OCI-LY7 (cell line): ENCODE measurements around the gene EIF4G2. TPM values are rescaled to one million over a fixed set of nuclear protein-coding genes. Genes with fewer than 3 reads are reported as not detected.

Experiments used
- BruUV-seq: library from RNA; stranded (reverse); fragments of 400-500 nt; replicated peaks from 2 replicates; lab custom pipeline; 2021; lab: Mats Ljungman, UMichigan
- CTCF ChIA-PET: fragments of 300-600 bp; sonication (Branson Sonifier 250); formaldehyde crosslinking; loops from one replicate; lab custom pipeline; 2022; ENCODE audit warnings: antibody characterized with exemption; ENCODE audit not compliant: unreplicated experiment; lab: Charles Lee
- POLR2A ChIA-PET: fragments of 300-600 bp; sonication (Branson Sonifier 250); formaldehyde crosslinking; loops from one replicate; lab custom pipeline; 2022; ENCODE audit warnings: antibody characterized with exemption; lab: Charles Lee
- DNase-seq: peaks from one replicate; pipeline ENCODE4 v3.0.0-alpha.2; 2015; ENCODE audit warnings: low spot score
- H2AFZ ChIP-seq: fragments of 200-600 bp; sonication (generic), shearing (Covaris generic); 2 replicates; pipeline ENCODE4 v1.6.1; 2014; ENCODE audit warnings: mild to moderate bottlenecking, antibody characterized with exemption, low read length, moderate library complexity
- H3K27ac ChIP-seq: fragments of 200-600 bp; sonication (generic); 2 replicates; pipeline ENCODE4 v1.5.1; 2014; ENCODE audit warnings: mixed run types, low read depth, mild to moderate bottlenecking, moderate library complexity, low read length, inconsistent platforms; ENCODE audit not compliant: poor library complexity, severe bottlenecking
- H3K36me3 ChIP-seq: fragments of 200-600 bp; sonication (generic); 2 replicates; pipeline ENCODE4 v1.6.1; 2014; ENCODE audit warnings: mild to moderate bottlenecking, antibody characterized with exemption, low read length, moderate library complexity, mixed read lengths; ENCODE audit not compliant: insufficient read depth
- H3K4me1 ChIP-seq: fragments of 200-600 bp; sonication (generic); 2 replicates; pipeline ENCODE4 v1.5.1; 2014; ENCODE audit warnings: mild to moderate bottlenecking, low read length; ENCODE audit not compliant: insufficient read depth, poor library complexity, severe bottlenecking
- H3K4me2 ChIP-seq: fragments of 200-600 bp; sonication (generic); 2 replicates; pipeline ENCODE4 v1.6.1; 2014; ENCODE audit warnings: mild to moderate bottlenecking, low read length
- H3K4me3 ChIP-seq: fragments of 200-600 bp; sonication (generic); 2 replicates; pipeline ENCODE4 v1.5.1; 2014; ENCODE audit warnings: mild to moderate bottlenecking, low read depth, low read length; ENCODE audit not compliant: poor library complexity, severe bottlenecking
- H3K79me2 ChIP-seq: fragments of 200-600 bp; sonication (generic); 2 replicates; pipeline ENCODE4 v1.6.1; 2016; ENCODE audit warnings: low read depth, mild to moderate bottlenecking, low read length, moderate library complexity, mixed read lengths; ENCODE audit not compliant: insufficient read depth
- H3K9me2 ChIP-seq: fragments of 200-600 bp; sonication (generic); 2 replicates; pipeline ENCODE4 v1.6.1; 2016; ENCODE audit warnings: mild to moderate bottlenecking, low read length, mixed read lengths; ENCODE audit not compliant: insufficient read depth
- H3K9me3 ChIP-seq: fragments of 200-600 bp; sonication (generic); 2 replicates; pipeline ENCODE4 v1.6.1; 2014; ENCODE audit warnings: mild to moderate bottlenecking, mixed run types, low read length, mixed read lengths
- H4K20me1 ChIP-seq: fragments of 200-600 bp; sonication (generic); 2 replicates; pipeline ENCODE4 v1.6.1; 2014; ENCODE audit warnings: mild to moderate bottlenecking, antibody characterized with exemption, low read length, moderate library complexity, mixed read lengths; ENCODE audit not compliant: insufficient read depth
- CTCF ChIP-seq: fragments of 200-600 bp; sonication (generic); conservative IDR thresholded peaks from 2 replicates; pipeline ENCODE4 v1.5.1; 2014; ENCODE audit warnings: mild to moderate bottlenecking, antibody characterized with exemption, low read length, moderate library complexity, mixed read lengths
- EZH2phosphoT487 ChIP-seq: fragments of 200-600 bp; sonication (generic); IDR thresholded peaks from 2 replicates; pipeline ENCODE4 v1.6.1; 2018; ENCODE audit warnings: low read depth, borderline replicate concordance, mild to moderate bottlenecking, mixed run types, antibody characterized with exemption, low read length, moderate library complexity, mixed read lengths
- intact Hi-C: fragments of 100-400 bp; cut with micrococcal nuclease; formaldehyde crosslinking; loops from one replicate; pipeline ENCODE4 v1.10.0; 2022; ENCODE audit not compliant: unreplicated experiment
- total RNA-seq, 2 experiments: library from RNA; depleted of rRNA in 1 of 2; stranded (reverse); fragments of >200 nt in 1 of 2; shearing (Covaris generic) in 1 of 2; gene quantifications; 2 replicates each; pipeline ENCODE4 v1.2.3, GENCODE V29; 2014 to 2022

The EIF4G2 gene
- total RNA-seq, 2 experiments from 2014 or later = 317 to 502 TPM

GRCh38 chr11:10771457-10771856, 37.3 kb downstream of the EIF4G2 start:
- Histone ChIP-seq H3K9me3 (no peaks in the 10 kb centered on the region), H3K79me2 (no peaks in the 10 kb centered on the region), H3K4me1 (no peaks in the 10 kb centered on the region), H3K4me3 (no peak overlapping the region), H3K27ac (no peak overlapping the region), H2AFZ (no peak overlapping the region), H4K20me1 (no peaks in the 10 kb centered on the region), H3K4me2 (no peak overlapping the region), H3K9me2 (no peaks in the 10 kb centered on the region), H3K36me3 (peaks cover 7% of the 10 kb centered on the region)
- BruUV-seq = no TSS peak
- TF ChIP-seq EZH2phosphoT487 (no peak), CTCF (no peak)
- DNase-seq = no peak
- CTCF ChIA-PET = no interaction called here
- intact Hi-C loops = no loop called here
- POLR2A ChIA-PET = interaction anchor here (1.0 to 1.3 kb wide), 3 partner anchors 10 to 21 kb away, joined by 3 to 4 read pairs (median 3); no protein-coding TSS in a partner anchor

GRCh38 chr11:10770626-10771254, 38.0 kb downstream of the EIF4G2 start:
- no peaks in the 10 kb centered on the region for H3K79me2 ChIP-seq
- no peak overlapping the region for H3K27ac ChIP-seq
- H4K20me1 ChIP-seq = no peaks in the 10 kb centered on the region
- intact Hi-C loops = no loop called here
- no peak overlapping the region for H2AFZ ChIP-seq
- no peak overlapping the region for H3K4me2 ChIP-seq
- BruUV-seq = no TSS peak
- H3K4me1 ChIP-seq = no peaks in the 10 kb centered on the region
- H3K9me2 ChIP-seq = no peaks in the 10 kb centered on the region
- peak; percentile 58 for DNase-seq
- peaks cover 2% of the 10 kb centered on the region for H3K36me3 ChIP-seq
- no peak overlapping the region for H3K4me3 ChIP-seq
- no peaks in the 10 kb centered on the region for H3K9me3 ChIP-seq
- TF ChIP-seq EZH2phosphoT487 (no peak), CTCF (peak; percentile 95)
- ChIA-PET POLR2A (interaction anchor here (0.6 to 2.0 kb wide), 7 partner anchors 9 to 78 kb away, joined by 3 to 7 read pairs (median 3); partner anchors contain the start of gene EIF4G2), CTCF (interaction anchor here (0.9 kb wide), 2 partner anchors 11 to 18 kb away, joined by 3 read pairs; no protein-coding TSS in a partner anchor)

GRCh38 chr11:10764412-10764811, 44.3 kb downstream of the EIF4G2 start:
- ChIA-PET CTCF (no interaction called here), POLR2A (interaction anchor here (0.7 to 2.3 kb wide), 4 partner anchors 9 to 39 kb away, joined by 3 to 7 read pairs (median 4); partner anchors contain the start of gene CTR9)
- Histone ChIP-seq H3K4me2 (no peak overlapping the region), H3K27ac (no peak overlapping the region), H3K9me3 (no peaks in the 10 kb centered on the region), H3K4me3 (no peak overlapping the region), H4K20me1 (no peaks in the 10 kb centered on the region), H3K36me3 (peaks cover 27% of the 10 kb centered on the region), H2AFZ (no peak overlapping the region), H3K4me1 (peaks cover 10% of the 10 kb centered on the region), H3K79me2 (no peaks in the 10 kb centered on the region), H3K9me2 (no peaks in the 10 kb centered on the region)
- DNase-seq = no peak
- intact Hi-C loops = no loop called here
- BruUV-seq = no TSS peak
- TF ChIP-seq CTCF (no peak), EZH2phosphoT487 (no peak)
